HG03571 (cell line): ENCODE results near the gene TFIP11.
"Not testable (repeated sequence)": the region's sequence is repeated elsewhere in the genome, so short reads cannot be mapped to it uniquely, and the experiment has no call there.

ENCODE experiments used
- ATAC-seq: cut with Tn5 transposase; IDR thresholded peaks from one replicate; pipeline ENCODE4 v1.9.1; 2021; ENCODE audit not compliant: unreplicated experiment

The TFIP11 gene

DNA sequence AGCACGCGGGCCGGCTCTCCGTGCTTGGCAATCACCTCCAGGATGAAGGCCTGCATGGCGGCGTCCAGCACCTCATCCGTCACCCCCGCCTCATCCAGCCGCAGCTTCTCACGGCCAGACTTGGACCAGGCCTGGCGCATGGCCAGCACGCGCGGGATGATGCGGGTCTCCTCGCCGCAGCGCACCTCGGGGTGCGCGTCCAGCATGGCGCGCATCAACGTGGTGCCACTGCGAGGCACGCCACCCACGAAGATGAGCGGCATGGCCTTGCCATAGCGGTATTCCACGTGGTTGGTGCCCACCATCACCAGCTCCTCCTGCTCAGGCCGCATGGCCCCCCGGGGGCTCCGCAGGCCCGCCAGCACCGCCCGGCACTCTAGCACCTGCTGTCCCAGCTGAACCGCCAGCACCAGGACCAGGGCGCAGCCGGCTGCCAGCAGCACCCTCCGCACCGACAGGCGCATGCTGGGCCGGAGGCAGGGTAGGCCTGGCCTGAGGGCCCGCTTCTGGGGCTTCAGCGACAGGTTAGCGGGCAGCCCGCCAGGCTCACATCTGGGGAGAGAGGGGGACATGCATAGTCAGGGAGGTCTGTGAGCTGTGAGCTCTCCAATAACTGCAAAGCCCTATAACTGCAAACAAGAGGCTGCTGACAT lies 29.0 kb upstream of the TFIP11 start:
- no peak for ATAC-seq

DNA sequence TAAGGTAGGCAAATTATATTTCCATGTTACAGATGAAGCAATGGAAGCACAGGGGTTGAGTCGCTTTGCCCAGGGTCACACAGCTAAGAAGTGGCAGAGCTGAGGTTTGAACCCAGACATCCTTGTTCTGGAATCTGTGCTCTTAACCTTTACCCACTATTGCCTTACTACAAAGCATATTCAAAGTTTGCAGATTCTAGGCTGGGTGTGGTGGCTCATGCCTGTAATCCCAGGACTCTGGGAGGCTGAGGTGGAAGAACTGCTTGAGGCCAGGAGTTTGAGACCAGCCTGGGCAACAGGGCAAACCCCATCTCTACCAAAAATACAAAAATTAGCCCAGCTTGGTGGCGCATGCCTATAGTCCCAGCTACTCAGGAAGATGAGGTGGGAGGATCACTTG lies 27.8 kb upstream of the TFIP11 start:
- ATAC-seq = no peak

DNA sequence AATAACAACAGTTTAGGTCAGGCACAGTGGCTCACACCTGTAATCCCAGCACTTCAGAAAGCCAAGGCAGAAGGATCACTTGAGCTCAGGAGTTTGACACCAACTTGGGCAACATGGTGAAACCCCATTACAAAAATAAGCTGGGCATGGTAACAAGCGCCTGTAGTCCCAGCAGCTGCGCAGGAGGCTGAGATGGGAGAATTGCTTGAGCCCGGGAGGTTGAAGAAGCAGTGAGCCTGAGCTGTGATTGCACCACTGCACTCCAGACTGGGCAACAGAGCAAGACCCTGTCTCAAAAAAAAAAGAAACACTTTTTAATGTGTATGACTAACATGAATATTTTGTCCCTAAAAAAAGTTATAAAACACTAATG lies 24.5 kb upstream of the TFIP11 start:
- ATAC-seq = no peak

DNA sequence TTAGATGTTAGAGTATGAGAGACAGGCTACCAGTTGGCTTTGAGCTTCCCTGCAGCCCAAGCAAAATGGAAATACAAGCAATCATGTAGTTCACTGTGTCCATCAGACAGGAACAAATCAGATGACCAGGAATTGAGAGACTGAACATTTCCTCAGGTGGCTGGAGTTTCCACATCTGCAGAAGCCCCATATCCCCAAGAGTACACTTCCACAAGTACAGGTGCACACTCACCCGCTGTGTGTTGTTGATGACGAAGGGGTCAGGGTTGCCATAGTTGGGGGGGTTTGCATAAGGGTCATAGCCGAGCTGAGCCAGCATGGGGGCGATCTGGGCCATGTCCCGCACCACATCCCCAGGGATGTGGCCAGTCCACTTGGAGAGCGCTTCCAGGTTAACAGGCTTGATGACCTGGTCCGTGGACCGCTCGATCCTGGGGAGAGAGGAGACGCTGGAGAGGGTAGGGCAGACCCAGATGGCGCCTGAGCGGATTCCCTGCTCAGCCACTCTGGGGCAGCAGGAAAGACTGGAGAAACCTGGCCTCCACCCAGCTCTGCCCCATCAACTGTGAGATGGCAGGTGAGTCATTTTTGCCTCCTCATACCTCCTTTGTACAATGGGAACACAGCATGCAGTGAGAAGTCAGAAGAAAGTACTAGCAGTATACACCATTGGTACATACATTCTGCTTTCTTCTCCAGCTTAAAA lies 23.9 kb upstream of the TFIP11 start:
- ATAC-seq = no peak

DNA sequence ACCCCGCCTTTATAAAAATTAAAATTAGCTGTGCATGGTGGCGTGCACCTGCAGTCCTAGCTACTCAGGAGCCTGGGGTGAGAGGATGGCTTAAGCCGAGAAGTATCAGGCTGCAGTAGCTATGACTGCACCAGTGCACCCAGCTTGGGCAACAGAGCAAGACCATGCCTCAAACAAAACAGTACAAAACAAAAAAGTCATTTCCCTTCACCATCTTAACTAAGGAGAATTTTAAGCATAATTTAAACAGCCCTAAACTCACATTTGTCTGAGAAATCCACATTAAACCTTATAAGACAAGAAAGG lies 23.3 kb upstream of the TFIP11 start:
- ATAC-seq = no peak

DNA sequence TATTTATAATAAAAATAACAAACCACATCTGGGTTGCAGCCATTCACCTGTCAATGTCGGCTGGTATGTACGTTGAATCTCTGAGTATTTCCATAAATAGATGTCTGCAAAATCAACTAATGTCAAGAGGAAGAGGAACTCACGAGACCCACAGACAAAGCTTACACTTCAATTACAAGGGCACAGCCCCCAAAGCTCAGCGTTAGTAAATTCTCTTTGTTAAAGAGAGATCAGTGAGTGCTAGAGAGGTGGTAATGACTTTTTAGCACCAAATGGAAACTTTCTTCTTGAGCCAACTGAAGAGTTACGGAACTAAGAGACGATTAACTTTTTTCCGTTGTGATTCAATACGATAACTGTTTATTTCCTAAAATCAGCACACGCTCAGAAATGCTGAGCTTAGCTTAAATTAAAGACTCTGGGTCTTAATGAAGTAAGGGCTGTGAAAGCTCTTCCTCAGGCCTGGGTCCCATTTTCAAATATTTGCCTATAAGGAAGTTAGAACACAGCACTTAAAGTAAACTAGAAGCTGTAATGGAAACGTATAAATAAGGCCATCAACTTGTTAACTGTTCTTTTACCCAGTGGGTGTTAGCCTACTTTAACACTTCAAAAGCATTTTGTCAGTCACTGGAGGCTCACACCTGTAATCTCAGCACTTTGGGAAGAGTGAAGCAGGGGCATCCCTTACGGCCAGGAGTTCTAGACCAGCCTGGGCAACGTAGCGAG lies 22.8 kb upstream of the TFIP11 start:
- no peak for ATAC-seq

DNA sequence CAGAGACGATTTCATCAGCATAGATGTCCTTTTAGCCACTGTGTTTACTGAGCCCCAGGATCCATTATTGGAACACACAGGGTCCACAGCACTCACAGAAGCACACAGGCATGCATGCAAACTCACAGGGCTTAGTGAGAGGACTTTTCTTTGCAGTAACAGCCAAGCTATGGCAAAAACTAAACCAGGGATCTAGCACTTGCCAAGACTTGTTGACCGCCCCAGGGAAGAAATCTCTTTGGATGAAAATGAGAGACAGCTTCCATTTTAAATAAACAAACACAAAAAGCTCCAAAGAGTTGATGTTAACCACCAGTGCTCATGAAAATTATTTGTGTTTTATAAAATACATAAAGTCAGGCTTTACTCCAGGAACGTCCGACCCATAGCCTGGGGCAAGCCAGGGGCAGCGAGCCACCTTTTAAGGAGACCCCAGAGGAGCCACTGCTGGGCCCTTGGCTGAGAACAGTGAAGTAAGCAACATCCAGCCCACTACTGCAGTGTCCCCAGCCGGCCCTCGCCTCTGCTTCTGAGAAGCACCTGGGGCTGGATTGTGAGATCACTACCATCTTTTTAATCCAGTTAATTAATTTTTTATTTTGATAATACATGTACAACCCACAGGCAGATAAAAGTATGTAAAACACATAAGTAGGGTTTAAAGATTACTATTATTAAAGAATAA lies 22.0 kb upstream of the TFIP11 start:
- no peak for ATAC-seq

DNA sequence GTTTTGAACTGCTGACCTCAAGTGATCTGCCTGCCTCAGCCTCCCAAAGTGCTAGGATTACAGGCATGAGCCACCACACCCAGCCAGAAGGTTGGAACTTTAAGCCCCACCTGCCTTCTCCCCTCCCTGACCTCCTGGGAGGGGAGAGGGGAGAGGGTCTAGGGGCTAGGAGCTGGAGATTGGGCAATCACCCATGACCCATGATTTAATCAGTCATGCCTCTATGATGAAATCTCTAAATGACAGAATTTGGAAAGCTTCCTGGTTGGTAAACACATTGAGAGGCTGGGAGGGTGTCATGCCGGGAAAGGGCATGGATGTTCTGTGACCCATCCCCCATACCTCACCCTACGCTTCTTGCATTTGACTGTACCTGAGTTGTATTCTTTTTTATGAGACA lies 17.1 kb upstream of the TFIP11 start:
- ATAC-seq = no peak

DNA sequence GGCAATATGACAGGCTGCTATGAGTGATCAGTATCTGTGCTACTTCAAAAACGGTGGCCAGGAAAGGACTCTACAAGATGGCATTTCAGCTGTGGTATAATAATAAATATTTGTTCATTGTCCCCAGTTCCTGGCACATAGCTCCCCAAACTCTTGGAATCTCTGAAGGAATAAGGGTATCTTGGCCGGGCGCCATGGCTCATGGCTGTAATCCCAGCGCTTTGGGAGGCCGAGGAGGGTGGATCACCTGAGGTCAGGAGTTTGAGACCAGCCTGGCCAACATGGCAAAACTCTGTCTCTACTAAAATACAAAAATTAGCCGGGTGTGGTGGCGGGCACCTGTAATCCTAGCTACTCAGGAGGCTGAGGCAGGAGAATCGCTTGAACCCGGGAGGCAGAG lies 16.2 kb upstream of the TFIP11 start:
- not testable (repeated sequence) for ATAC-seq

DNA sequence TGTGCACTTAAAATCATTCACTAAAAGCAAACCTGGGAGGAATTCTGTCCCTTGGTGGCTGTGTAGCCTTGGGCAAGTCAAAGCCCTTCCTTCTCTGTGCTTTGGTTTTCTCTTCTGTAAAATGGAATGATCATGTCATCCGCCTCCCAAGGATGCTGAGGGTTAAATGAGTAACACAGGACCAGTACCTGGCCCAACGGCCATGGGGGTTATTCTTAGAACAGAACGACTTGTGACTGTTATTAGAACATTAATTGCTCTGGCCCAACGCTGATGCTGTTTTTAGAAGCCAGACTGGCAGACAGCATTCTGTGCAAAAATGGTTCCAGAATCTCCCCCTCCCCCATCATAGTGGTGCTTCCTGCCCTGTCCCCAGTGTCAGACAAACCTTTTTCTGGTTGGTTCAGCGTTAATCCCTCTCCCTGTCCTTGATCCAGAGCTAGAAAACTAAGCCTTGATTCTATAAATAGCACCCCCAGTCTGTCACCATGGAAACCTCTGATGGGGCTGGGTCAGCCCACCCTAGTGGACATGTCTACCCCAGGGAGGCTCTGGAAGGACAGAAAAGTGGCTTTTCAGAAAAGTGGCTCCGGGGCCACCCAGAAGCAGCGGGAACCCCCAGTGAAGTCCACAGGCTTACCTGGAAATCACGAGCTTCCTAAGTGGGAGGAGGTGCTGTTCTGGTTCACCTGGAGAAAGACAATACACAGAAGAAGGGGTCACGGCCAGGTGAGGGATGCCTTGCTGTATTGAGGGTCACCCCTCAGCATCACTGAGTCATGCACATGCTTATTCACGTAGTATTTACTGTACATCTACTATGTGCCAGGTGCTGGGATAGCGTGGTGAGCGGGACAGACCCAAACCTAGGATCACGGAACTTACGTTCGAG lies 15.5 kb upstream of the TFIP11 start:
- no peak for ATAC-seq

DNA sequence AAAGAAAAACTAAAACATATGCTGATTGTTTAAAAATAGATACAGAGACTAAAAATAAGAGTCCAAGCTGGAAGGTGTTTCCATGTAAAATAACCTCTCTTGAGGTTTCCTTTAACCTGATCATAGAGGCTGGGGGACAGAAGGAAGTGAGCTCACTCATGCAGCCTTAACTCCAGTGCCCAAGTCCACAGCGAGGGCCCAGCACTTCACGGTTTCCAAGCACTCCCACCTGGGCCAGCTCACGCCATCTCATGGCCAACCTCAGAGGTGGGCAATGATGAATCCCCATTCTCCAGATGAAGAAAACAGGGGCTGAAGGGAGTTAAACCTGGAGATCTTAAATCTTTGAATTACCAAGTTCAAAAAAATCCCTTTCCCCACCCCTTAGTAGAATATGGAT lies 14.9 kb upstream of the TFIP11 start:
- no peak for ATAC-seq

DNA sequence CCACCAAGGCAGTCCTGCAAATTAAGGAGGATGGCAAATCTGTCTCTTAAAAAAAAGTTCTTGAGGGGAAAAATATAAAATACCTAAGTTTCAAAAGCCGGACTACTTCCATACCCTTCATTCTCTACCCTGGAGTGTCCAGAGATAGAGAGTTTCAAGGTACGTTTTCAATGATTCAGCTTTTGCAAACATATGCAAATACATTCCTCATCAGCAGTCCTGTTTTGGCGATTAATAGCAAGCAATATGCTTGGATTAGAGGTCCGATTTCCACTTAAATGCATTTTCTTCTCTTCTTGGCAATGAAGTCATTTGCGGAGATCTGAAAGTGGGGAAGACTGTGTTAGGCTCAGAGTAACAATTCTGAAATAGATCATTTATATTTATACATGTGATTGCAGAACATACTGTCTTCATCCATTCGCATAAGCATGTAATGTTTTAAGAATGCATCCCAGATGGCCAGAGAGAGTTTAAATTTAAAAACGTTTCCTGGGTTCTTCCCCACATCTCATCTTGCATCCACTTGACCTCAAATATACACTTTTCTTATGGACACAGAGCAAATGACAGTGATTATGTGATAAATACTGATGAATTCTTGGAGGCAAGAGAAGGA lies 13.8 kb upstream of the TFIP11 start:
- ATAC-seq = no peak

DNA sequence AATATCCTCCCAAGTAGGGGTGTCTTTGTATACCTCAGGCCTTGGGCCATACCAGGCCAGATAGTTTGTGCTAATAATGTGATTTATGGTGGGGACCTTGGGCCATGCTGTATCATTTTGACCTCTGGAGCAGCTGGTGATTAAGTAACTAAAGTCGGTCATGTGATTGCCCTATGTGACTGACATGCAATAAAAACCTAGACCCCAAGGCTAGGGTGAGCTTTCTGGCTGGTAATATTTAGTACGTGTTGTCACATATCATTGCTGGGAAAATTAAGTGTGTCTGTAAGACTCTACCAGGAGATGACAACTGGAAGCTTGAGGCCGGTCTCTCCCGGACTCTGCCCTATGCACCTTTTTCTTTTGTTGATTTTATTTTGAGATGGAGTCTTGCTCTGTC lies 12.6 kb upstream of the TFIP11 start:
- ATAC-seq = no peak

DNA sequence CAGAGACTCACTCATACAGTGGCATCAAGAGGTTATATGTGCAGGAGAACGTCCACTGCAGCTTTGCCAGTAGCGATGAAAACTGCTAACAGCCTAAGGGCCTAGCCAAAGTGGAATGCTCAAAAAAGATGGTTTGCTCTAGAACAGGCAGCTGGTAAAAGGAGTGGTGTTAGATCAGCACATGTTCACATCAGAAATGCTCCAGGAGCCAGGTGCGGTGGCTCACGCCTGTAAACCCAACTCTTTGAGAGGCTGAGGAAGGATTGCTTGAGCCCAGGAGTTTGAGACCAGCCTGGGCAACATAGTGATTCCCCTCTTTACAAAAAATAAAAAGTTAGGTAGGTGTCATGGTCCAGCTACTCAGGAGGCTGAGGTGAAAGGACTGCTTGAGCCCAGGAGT lies 10.3 kb upstream of the TFIP11 start:
- no peak for ATAC-seq

DNA sequence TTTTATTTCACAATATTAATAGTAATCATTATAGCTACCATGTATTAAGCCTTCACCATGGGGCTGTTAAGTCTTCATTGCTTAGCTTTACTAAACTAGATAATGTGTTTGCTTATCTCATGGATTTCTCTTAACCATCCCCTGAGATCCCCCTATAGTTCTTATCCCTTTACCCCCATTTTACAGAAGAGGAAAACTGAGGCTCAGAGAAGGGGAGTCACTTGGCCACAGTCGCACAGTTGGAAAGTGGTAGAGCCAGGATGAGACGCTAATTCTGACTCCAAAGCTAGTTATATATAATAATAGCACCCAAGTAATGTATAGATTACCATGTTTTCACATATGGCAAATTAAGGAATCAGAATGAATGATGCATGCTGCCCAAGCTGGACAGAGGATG lies 9.7 kb upstream of the TFIP11 start:
- ATAC-seq = no peak

DNA sequence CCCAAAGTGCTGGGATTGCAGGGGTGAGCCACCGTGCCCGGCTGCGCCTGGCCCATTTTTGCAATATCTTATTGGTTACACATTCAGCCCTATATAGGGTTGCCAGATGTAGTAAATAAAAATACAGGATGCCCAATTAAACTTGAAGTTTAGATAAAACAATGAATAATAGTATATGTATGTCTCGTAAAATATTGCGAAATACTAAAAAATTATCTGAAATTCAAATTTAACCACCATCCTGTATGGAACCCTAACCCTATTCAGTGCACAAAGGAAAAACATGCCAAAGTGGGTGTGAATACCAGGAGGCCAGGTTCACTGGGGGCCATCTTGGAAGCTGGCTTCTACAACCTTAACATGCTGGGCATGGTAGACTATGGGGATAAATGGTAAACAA lies 5.2 kb upstream of the TFIP11 start:
- ATAC-seq = no peak

DNA sequence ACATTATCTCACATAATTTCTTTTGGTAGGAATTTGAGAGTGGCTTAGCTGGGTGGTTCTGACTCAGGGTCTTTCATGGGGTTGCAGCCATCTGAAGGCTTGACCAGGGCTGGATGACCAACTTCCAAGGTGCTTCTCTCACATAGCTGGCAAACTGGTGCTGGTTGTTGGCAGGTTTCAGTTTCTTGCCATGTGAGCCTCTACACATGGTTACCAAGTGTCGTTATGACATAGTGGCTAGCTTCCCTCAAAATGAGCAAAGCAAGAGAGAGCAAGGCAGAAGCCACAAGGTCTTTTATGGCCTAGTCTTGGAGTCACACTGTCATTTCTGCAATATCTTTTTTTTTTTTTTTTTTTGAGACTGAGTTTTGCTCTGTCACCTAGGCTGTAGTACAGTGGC lies 4.2 kb upstream of the TFIP11 start:
- ATAC-seq = no peak

DNA sequence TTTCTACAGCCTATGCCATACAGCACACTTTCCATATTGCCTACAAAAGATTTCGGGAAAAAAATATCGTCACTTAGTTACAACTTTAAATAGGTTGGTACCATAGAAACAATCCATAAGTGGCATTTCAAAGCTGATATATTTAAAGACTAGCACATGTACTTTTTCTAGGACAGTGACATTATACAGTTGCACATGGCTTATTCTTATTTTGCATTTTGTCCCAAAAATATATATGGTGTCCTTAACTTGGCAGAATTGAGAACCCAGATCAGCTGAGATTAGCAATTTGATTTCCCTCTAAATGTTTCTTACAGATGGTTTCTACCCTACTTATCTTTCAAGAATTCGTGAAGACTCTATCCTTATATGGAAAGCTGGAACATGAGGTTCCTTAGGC lies 3.7 kb upstream of the TFIP11 start:
- ATAC-seq = no peak

DNA sequence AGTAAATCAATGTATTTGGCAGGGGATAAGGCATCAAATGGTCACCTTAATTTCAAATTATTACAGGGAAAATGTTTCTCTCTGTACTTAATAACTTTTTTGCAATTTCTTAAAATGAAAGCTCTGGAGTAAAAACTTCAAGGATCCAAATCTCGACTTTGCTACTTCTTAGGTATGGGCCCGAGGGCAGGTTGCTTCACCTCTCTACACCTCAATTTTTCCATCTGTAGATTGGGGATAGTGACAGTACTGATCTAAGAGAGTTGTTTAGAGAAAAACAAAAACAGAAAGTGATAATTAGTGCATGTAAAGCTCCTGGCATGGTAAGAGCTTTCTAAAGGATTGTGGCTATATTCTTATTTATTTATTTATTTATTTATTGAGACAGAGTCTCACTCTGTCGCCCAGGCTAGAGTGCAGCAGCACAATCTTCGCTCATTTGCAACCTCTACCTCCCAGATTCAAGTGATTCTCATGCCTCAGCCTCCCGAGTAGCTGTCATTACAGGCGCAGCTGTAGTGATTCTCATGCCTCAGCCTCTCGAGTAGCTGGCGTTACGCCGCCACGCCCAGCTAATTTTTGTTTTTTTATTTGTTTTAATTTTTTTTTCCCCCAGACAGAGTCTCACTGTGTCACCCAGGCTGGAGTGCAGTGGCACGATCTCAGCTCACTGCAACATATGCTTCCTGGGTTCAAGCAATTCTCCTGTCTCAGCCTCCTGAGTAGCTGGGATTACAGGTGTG lies 2.3 kb upstream of the TFIP11 start:
- no peak for ATAC-seq

DNA sequence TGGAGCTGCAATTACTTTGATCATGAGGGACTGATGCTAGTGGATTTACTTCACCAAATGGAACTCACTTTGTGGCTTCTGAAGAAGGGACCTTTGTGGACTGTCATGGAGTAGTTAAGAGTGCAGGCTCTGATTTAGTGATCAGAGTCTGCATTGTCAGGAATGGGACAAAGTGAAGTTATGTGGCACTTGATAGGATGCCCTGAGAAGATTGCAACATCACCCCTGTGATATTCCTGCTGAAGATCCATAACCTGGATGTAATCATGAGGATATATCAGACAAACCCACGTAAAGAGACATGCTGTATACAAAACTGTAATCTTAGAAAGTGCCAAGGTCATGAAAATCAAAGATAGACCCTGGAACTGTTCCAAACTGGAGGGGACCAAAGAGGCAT lies 1.6 kb upstream of the TFIP11 start:
- ATAC-seq = no peak
